ENCODE measurements around the gene SKI. TPM values are rescaled to one million over a fixed set of nuclear protein-coding genes. Genes with fewer than 3 reads are reported as not detected.

The SKI gene
- total and polyA plus RNA-seq, 9 of the 15 experiments (the other 6 are each of a cell fraction or from before 2014, with no cell fraction given): 0.10 to 60.5 (median 4.6) TPM

DNA sequence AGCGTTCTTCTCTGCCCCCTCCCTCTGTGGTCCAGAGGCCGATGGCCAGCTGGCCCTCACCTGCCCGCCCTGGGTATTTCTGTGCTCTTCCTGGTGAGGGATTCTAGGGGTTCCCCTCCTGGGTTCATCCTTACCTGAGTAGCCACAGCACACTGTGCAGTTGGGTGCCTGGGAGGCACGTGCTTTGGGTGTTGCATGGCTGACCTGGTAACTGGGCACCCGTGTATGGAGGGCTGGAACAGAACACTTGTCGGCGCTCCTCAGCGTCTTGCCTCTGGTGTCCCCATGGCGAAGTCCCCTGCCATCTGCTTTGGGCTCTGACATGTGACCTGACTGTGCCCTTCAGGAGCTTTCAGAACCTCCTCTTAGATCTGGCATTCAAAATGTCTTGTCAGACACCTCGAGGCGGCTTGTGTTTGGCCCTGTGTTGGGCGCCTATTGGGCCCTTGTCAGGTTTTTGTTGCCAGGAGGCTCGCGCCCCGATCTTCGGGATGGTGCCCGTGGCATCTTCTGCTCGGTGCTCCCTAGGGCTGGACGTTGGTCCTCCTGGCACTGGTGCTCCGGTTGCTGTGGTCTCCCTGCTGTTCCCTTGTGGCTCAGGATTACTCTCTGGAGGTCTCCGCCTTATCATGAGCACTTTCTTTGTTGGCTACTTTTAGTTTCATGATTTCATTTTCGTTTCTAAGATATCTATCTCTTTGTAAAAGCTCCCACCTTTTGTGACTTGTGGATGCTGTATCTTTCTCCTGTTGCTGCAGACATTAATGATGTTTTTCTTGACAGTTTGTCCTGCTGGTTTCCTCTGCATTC is 28.5 kb downstream of the SKI start:
- intact Hi-C loops (cut with micrococcal nuclease) (no loop called here), in situ Hi-C loops (cut with MboI) (no loop called here)
- ChIA-PET CTCF (ENCODE audit: low intra/inter-chr PET ratio) (no interaction called here), POLR2A (interaction anchor here (1.1 to 2.0 kb wide), 5 partner anchors 17 to 27 kb away, joined by 3 to 6 read pairs (median 5); no protein-coding TSS in a partner anchor)
- no peak for FAIRE-seq
- 88% methylated on average over 21 of the region's 22 CpGs for WGBS (ENCODE audit: insufficient coverage, low coverage, missing lambda C conversion rate)
- Histone ChIP-seq H3K9me1 (ENCODE audit: control insufficient read depth, insufficient read depth, low read length) (peaks cover 14% of the 10 kb centered on the region), H4K20me1 (replicated peaks; ENCODE audit: control insufficient read depth, insufficient read depth, low read length) (peaks cover 26% of the 10 kb centered on the region), H3K79me2 (ENCODE audit: control insufficient read depth, insufficient read depth, low read length) (peaks cover 97% of the 10 kb centered on the region), H3K27me3 (ENCODE audit: control insufficient read depth in 2 of 2, insufficient read depth in 2 of 2, low read length in 2 of 2) (no peaks in the 10 kb centered on the region), H2AFZ (ENCODE audit: low read depth, low read length) (no peak overlapping the region), H3K4me1 (replicated peaks in 1 of 2; ENCODE audit: control insufficient read depth in 2 of 2, insufficient read depth in 2 of 2, low read length in 2 of 2) (peaks cover 19 to 48% of the 10 kb centered on the region in 2 experiments), H3K36me3 (ENCODE audit: control insufficient read depth, insufficient read depth, low read length) (peaks cover 10% of the 10 kb centered on the region; the same call in 2 of the 3 replicates), H3K4me2 (ENCODE audit: insufficient read depth, low read length) (no peak overlapping the region), H3K27ac (ENCODE audit: extremely low read depth, low read depth, low read length) (peak overlapping the region; percentile 85; the same call in 2 of the 3 replicates), H3K9ac (ENCODE audit: insufficient read depth in 1 of 2, low read depth in 2 of 2, low read length in 2 of 2) (no peak overlapping the region), H3K4me3 (no peak overlapping the region), H3K9me3 (replicated peaks; ENCODE audit: control insufficient read depth, insufficient read depth, low read depth, low read length) (peaks cover 14% of the 10 kb centered on the region)
- DNase-seq (ENCODE audit: extremely low read depth in 1 of 4, low spot score in 3 of 4): no peak
- no TSS peak for BruUV-seq (replicated peaks)
- no peak for ATAC-seq
- TF ChIP-seq TEAD1 (CRISPR knock-in tag; IDR thresholded peaks at IDR 0.05) (0 out of 4 replicates have a peak, but pooled peaks of 1 of the 2 experiments have one; percentile 7), ZNF134 (CRISPR knock-in tag; conservative IDR thresholded peaks at IDR 0.05) (no peak)
- TF ChIP-seq, protein P1, sequence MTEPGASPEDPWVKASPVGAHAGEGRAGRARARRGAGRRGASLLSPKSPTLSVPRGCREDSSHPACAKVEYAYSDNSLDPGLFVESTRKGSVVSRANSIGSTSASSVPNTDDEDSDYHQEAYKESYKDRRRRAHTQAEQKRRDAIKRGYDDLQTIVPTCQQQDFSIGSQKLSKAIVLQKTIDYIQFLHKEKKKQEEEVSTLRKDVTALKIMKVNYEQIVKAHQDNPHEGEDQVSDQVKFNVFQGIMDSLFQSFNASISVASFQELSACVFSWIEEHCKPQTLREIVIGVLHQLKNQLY (CRISPR knock-in tag; conservative IDR thresholded peaks at IDR 0.05): no peak
- TF ChIP-seq, protein P2, sequence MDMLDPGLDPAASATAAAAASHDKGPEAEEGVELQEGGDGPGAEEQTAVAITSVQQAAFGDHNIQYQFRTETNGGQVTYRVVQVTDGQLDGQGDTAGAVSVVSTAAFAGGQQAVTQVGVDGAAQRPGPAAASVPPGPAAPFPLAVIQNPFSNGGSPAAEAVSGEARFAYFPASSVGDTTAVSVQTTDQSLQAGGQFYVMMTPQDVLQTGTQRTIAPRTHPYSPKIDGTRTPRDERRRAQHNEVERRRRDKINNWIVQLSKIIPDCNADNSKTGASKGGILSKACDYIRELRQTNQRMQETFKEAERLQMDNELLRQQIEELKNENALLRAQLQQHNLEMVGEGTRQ (CRISPR knock-in tag; IDR thresholded peaks at IDR 0.05): 0 out of 2 replicates have a peak, but pooled peaks have one; percentile 2

Measured in K562 (cell line).